ENCODE data around the gene SDC3. TPM values are rescaled to one million over a fixed set of nuclear protein-coding genes. Genes with fewer than 3 reads are reported as not detected.

Gene SDC3
- total and polyA plus RNA-seq, 7 donors: 2.4 to 91.1 (median 29.9) TPM

DNA sequence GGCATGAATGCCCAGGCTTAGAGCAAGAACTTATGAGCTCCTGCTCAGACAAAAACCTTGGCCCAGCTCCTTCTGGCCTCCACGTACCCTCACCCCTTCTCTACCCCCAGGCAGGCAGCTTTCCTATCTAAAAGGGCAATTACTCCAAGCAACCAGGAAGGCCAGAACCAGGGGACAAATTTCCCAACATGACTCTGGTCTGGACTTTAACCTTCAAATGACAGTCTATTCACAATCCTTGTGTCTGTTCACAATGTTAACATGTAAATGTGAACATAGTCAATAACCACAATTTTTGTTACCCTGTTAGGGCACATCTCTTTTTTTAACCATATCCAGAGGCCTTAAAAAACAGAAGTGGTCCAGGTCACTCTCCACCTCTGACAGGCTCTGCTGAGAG lies 86.6 kb downstream of the SDC3 start:
- TF ChIP-seq, protein P1, sequence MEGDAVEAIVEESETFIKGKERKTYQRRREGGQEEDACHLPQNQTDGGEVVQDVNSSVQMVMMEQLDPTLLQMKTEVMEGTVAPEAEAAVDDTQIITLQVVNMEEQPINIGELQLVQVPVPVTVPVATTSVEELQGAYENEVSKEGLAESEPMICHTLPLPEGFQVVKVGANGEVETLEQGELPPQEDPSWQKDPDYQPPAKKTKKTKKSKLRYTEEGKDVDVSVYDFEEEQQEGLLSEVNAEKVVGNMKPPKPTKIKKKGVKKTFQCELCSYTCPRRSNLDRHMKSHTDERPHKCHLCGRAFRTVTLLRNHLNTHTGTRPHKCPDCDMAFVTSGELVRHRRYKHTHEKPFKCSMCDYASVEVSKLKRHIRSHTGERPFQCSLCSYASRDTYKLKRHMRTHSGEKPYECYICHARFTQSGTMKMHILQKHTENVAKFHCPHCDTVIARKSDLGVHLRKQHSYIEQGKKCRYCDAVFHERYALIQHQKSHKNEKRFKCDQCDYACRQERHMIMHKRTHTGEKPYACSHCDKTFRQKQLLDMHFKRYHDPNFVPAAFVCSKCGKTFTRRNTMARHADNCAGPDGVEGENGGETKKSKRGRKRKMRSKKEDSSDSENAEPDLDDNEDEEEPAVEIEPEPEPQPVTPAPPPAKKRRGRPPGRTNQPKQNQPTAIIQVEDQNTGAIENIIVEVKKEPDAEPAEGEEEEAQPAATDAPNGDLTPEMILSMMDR (IDR thresholded peaks at IDR 0.05): no peak
- TF ChIP-seq POLR2A (IDR thresholded peaks at IDR 0.05): no peak
- no peak for TF ChIP-seq EP300 (IDR thresholded peaks at IDR 0.05)
- TF ChIP-seq POLR2AphosphoS5 (IDR thresholded peaks at IDR 0.05): no peak
- intact Hi-C loops (cut with DNase I): no loop called here
- Histone ChIP-seq H3K27me3 (no peaks in the 10 kb centered on the region), H3K36me3 (no peaks in the 10 kb centered on the region), H3K27ac (peak overlapping the region in 3 of 4 donors; percentile 89 to 97 (median 93)), H3K4me1 (peaks cover 0 to 80% (median 76%) of the 10 kb centered on the region in 4 donors), H3K9me3 (no peaks in the 10 kb centered on the region), H3K4me3 (no peak overlapping the region)
- no peak for DNase-seq
- 23 to 61% methylated on average over 1 of the region's 1 CpG for WGBS, 2 donors

DNA sequence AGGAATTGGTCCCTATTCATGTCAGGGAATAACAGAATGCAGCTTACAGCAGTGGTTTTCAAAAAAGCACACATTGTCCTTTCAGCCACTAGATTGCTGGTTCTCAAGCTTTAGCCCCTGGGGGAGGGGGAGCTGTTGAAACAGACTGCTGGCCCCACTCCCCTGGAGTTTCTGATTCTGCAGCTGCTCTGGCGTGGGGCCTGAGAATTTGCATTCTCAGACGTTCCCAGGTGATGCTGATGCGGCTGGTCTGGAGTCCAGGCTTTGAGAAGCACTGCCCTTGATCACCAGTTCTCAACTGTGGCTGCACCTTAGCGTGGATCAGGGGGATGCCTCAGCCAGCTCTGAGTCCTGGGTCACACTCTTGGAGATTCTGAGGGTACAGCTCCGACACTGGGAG lies 88.3 kb downstream of the SDC3 start:
- intact Hi-C loops (cut with DNase I): no loop called here
- Histone ChIP-seq H3K9me3 (no peaks in the 10 kb centered on the region), H3K4me1 (peaks cover 0 to 90% (median 89%) of the 10 kb centered on the region in 4 donors), H3K27ac (peak overlapping the region; percentile 25 to 97 (median 91)), H3K36me3 (no peaks in the 10 kb centered on the region), H3K4me3 (no peak overlapping the region), H3K27me3 (no peaks in the 10 kb centered on the region)
- no peak for DNase-seq
- WGBS, 2 donors: 79 to 89% methylated on average over 5 of the region's 5 CpGs
- TF ChIP-seq POLR2A (IDR thresholded peaks at IDR 0.05): no peak
- no peak for TF ChIP-seq EP300 (IDR thresholded peaks at IDR 0.05)
- TF ChIP-seq, protein P1 (IDR thresholded peaks at IDR 0.05): no peak
- no peak for TF ChIP-seq POLR2AphosphoS5 (IDR thresholded peaks at IDR 0.05)

Small RNAs within 50 kb of the gene (small RNA-seq; reads per million reads assigned to genes)
- gene RN7SKP91: 0 reads per million in 3 donors
- gene RN7SL371P: 0 reads per million in 3 donors

Other genes starting within 250 kb of the SDC3 start
- under 1 TPM in 2 of 4 donors, not detected in 2; 0.36 to 0.54 TPM for gene MATN1, start 185.2 kb downstream of the SDC3 start, total RNA-seq
- gene MATN1, start 185.2 kb downstream of the SDC3 start, polyA plus RNA-seq: under 1 TPM in 1 of 3 donors, not detected in 2; 0.09 TPM
- 10 to 100 TPM; 30.2 to 49.6 (median 42.8) TPM for gene LAPTM5, start 151.0 kb downstream of the SDC3 start, total RNA-seq
- 100 to 1,000 TPM in 2 of 3 donors, 10 to 100 TPM in 1; 35.4 to 219 (median 132) TPM for gene LAPTM5, start 151.0 kb downstream of the SDC3 start, polyA plus RNA-seq
- 10 to 100 TPM; 66.4 to 89.5 (median 70.4) TPM for gene PUM1, start 157.0 kb upstream of the SDC3 start, total RNA-seq
- gene PUM1, start 157.0 kb upstream of the SDC3 start, polyA plus RNA-seq: 10 to 100 TPM; 16.9 to 41.3 (median 17.4) TPM

Measured in sigmoid colon (tissue), 7 donors.